Measurements from ENCODE around the gene ACADVL. TPM values are rescaled to one million over a fixed set of nuclear protein-coding genes. Genes with fewer than 3 reads are reported as not detected.
"Not testable (repeated sequence)": the region's sequence is repeated elsewhere in the genome, so short reads cannot be mapped to it uniquely, and the experiment has no call there.

ACADVL gene
- 278 and 349 TPM in 2 replicates for total RNA-seq (2014; rRNA removed; shearing (Covaris generic))

- DNase-seq (ENCODE audit: low spot score) = peak; percentile 77
Measured at GRCh38 chr17:7219812-7220592, at the start of gene ACADVL, which contains the start of gene DLG4. Gene ACADVL, plus strand, starts transcription at chr17:7219938. Its CDS starts 47 bp downstream, at chr17:7219985. Gene DLG4, minus strand, starts transcription at chr17:7219836.

DNA sequence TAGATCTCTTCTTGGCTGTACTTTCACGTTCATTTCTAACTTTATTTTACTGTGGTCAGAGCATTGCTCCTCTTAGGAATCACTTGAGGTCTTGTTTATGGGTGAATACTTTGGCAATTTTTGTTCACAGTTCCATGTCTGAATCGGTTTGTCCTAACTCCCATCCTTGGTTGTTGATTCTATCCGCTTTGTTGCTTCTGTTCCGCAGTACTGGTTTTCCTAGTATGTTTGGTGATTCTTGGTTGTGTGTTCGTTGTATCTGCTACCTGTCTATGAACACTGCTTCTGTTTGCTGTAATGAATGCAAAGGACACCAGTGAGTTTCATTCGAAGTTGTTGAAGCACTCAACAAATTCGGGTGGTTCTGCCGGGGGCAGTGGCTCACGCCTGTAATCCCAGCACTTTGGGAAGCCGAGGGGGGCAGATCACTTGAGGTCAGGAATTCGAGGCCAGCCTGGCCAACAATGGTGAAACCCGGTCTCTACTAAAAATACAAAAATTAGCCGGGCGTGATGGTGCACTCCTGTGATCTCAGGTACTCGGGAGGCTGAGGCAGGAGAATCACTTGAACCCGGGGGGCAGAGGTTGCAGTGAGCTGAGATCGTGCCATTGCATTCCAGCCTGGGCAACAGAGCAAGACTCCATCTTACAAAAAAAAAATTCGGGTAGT is 47.1 kb upstream of the ACADVL start:
- not testable (repeated sequence) for DNase-seq (ENCODE audit: low spot score)

- no peak for DNase-seq (ENCODE audit: low spot score)
Measured at GRCh38 chr17:7173687-7174602, 45.8 kb upstream of the ACADVL start.

- no peak for DNase-seq (ENCODE audit: low spot score)
Measured at GRCh38 chr17:7174603-7175326, 45.0 kb upstream of the ACADVL start.

- DNase-seq (ENCODE audit: low spot score) = no peak
Measured at GRCh38 chr17:7175330-7175733, 44.4 kb upstream of the ACADVL start.

DNA sequence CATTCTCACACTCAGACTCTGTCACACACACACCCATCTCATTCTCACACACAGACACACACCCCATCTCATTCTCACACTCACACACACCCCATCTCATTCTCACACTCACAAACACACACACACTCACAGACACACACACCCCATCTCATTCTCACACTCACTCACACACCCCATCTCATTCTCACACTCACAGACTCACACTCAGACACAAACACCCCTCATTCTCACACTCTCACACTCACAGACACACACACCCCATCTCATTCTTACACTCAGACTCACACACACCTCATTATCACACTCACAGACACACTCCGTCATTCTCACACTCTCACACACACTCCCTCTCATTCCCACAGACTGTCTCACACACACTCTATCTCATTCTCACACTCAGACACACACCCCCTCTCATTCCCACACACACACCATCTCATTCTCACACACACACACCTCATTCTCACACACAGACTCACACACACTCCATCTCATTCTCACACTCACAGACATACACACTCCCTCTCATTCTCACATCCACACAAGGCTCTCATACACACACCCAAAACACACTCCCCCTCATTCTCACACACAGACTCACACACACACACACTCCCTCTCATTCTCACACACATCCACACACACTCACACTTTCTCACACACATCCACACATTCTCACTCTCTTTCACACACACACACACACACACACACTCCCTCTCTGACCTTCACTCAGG is 43.5 kb upstream of the ACADVL start:
- DNase-seq (ENCODE audit: low spot score) = no peak

DNA sequence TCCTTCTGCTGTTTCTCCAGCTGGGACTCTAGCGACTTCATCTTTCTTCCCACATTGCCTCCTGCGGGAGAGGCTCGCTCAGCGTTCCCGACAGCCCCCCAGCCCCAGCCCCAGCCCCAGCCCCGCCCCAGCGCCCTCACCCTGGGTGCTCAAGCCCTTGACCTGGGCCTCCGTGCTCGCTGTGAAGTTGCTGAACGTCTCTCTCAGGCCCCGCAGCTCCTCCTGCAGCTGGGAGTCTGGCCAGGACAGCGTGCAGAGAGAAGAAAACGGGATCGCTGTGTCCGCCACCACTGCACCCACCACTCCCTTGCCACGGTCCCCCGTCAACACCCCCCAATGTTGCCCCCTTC is 42.9 kb upstream of the ACADVL start:
- DNase-seq (ENCODE audit: low spot score) = no peak

DNA sequence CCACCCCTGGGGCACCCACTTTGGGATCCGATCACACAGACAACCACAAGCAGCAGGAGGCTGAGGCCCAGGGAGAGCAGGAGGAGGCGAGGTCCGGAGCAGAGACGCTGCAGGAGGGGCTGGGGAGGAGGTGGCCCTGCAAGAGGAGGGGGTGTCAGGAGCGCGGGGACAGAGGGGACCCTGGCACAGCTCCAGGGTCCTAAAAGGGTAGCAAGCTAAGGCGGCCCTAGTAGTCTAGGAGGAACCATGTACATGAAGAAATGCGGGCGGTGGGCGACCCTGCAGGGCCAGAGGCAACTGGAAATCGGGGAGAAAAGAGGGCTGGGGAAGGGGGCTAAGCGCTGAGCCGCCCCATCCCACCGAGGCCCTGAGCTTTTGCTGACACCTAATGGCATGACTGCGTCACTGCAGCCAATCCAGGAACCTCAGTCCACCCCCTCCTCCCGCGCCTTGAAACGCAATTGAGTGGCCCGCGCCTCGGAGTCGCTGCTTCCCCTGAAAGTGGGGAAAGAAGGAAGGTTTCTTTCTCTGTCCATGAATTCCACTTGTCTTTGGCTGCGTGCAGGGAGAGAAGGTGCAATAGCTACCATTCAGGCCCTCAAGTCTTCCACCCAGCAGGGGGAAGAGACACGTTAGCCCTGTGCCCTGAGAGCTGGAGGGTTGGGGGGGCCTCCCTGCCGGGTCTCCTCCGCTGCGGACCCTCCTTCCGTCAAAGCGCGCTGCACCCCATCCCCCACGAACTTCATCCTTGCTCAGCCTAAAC is 42.4 kb upstream of the ACADVL start:
- DNase-seq (ENCODE audit: low spot score) = peak; percentile 62

- DNase-seq (ENCODE audit: low spot score) = peak; percentile 29
Measured at GRCh38 chr17:7177954-7178477, 41.7 kb upstream of the ACADVL start.

- DNase-seq (ENCODE audit: low spot score) = no peak
Measured at GRCh38 chr17:7178973-7179316, 40.8 kb upstream of the ACADVL start.

GRCh38 chr17:7179317-7180254 is 40.2 kb upstream of the ACADVL start, which contains the start of gene ASGR1:
Gene ASGR1, minus strand, starts transcription at chr17:7179370. Its CDS starts 807 bp downstream, at chr17:7178563.
- no peak for DNase-seq (ENCODE audit: low spot score)

DNA sequence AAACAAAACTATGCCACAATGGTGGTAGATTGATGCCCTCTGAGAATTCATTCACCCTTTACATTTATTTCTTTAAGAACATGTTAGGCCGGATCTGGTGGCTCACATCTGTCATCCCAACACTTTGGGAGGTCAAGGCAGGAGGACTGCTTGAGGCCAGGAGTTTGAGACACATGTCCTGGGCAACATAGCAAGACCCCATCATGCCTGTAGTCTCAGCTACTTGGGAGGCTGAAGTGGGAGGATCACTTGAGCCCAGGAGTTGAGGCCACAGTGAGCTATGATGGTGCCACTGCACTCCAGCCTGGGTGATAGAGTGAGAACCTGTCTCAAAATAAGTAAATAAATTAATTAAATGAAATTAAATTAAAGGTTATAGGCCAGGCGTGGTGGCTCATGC is 37.6 kb upstream of the ACADVL start:
- DNase-seq (ENCODE audit: low spot score) = not testable (repeated sequence)

- no peak for DNase-seq (ENCODE audit: low spot score)
Measured at GRCh38 chr17:7183433-7184090, 36.2 kb upstream of the ACADVL start.

DNA sequence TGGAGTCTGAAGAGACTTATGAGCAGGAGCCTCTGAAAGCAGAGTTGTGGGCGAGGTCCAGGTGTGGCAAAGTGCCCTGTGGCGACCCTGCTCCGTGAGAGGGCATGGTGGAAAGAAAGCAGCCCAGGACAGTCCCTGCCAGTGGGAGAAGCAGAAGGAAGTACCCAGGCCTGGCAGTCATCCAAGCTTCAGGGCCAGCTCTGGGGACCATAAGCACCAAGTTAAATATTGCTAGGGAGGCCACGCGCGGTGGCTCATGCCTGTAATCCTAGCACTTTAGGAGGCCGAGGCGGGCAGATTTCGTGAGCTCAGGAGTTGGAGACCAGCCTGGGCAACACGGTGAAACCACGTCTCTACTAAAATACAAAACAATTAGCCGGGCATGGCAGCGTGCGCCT is 35.6 kb upstream of the ACADVL start:
- no peak for DNase-seq (ENCODE audit: low spot score)

DNA sequence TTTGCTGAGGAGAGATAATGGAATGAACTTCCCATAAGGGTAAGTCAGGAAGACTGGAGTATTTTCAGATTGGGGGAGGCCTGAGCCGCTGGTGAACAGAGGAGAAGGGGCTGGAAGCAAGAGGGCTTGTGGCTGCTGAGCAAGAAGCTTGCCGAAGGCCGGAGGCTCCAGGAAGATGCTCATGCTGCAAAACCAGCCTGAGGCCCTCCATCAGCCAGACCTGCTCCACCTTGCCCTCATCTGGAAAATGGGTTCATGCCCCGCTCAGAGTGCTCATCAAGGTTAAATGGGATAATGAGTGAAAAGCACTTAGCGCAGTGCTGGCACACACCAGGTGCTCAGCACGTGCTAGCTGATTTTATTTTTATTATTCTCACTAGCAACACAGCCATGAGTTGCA is 35.1 kb upstream of the ACADVL start:
- no peak for DNase-seq (ENCODE audit: low spot score)

DNA sequence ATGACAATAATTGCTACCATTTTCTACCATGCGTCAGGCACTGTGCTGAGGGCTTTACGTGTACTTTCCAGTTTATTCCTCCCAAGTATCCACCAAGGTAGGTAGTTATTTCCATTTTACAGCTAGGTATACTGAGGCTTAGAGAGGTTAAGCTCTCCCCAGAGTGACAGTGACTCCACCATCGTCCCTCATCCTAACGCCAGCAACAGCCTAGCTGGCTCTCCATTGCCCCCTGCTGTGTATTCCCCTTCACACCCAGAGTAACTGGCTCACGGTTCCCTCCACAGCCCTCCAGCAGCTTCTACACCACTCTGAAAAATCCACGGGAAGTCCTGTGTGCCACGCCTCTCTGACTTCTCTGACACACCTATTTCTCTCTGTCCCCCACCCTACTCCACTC is 33.5 kb upstream of the ACADVL start:
- DNase-seq (ENCODE audit: low spot score) = no peak

DNA sequence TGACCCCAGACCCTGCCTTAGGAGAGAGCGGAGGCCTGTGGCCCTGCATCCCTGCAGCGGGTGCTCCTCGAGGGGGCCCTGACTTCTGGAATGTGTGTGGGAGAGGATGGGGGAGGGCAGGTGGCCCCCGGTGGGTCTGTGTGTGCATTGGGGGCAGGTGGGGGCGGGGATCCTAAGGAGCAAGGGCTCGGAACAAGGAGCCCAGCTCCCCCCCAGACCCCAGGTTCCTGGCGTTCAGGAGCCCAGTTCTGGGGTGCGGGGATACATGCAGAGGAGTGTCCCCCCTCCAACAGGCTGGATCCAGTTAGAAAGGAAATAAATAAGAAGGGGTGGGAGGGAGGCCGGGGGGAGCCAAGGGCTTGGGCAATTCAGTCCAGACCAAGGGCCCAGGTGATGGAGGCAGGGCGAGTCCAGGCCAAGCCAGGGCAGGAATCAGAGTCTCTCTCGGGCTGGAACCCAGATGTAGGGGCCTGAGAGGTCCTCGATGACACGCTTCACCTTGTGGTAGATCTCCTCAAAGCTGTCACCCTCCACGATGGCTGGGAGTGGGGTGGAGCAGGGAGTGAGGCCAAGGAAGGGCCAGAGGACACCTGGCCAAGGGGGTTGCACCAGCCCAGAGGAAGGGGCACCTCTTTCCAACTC is 29.3 kb upstream of the ACADVL start:
- DNase-seq (ENCODE audit: low spot score) = no peak

GRCh38 chr17:7191069-7191468 is 28.7 kb upstream of the ACADVL start:
- no peak for DNase-seq (ENCODE audit: low spot score)

Data from A172 (cell line).